ENCODE measurements around the gene SRGAP1.

DNA sequence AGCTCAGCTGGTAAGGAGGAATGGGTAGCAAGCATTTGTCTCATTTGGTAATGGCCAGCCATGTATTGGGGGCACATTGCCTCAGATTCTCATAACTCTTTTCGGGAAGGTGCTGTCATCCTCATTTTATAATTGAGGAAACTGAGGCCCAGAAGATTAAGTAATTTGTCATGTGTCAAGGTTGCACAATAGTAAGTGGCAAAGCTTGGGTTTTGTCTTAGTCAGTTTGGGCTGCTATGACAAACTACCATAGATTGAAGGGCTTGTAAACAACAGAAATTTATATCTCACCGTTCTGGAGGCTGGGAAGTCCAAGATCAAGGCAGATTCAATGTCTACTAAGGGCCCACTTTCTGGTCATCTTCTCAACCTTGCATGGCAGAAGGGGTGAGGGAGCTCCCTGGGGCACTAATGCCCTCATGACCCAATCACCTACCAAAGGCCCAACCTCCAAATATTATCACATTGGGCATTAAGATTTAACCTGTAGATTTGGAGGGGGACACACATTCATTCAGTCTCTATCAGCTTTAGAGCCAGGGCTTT is 99.6 kb downstream of the SRGAP1 start:
- TF ChIP-seq, protein P1, sequence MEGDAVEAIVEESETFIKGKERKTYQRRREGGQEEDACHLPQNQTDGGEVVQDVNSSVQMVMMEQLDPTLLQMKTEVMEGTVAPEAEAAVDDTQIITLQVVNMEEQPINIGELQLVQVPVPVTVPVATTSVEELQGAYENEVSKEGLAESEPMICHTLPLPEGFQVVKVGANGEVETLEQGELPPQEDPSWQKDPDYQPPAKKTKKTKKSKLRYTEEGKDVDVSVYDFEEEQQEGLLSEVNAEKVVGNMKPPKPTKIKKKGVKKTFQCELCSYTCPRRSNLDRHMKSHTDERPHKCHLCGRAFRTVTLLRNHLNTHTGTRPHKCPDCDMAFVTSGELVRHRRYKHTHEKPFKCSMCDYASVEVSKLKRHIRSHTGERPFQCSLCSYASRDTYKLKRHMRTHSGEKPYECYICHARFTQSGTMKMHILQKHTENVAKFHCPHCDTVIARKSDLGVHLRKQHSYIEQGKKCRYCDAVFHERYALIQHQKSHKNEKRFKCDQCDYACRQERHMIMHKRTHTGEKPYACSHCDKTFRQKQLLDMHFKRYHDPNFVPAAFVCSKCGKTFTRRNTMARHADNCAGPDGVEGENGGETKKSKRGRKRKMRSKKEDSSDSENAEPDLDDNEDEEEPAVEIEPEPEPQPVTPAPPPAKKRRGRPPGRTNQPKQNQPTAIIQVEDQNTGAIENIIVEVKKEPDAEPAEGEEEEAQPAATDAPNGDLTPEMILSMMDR (IDR thresholded peaks at IDR 0.05; ENCODE audit: control extremely low read depth in 1 of 3, insufficient read depth in 1 of 3, low read depth in 1 of 3, low read length in 3 of 3), result no peak
- no peak for TF ChIP-seq KDM5A (IDR thresholded peaks at IDR 0.05; ENCODE audit: low read length)
- TF ChIP-seq SRF (IDR thresholded peaks at IDR 0.05; ENCODE audit: low read depth, low read length), result no peak
- no peak for TF ChIP-seq EP300 (IDR thresholded peaks at IDR 0.05; ENCODE audit: borderline replicate concordance in 1 of 2, low read depth in 2 of 2, low read length in 2 of 2)
- no peak for TF ChIP-seq CBX5 (IDR thresholded peaks at IDR 0.05; ENCODE audit: low read depth, low read length)
- TF ChIP-seq, protein P2, sequence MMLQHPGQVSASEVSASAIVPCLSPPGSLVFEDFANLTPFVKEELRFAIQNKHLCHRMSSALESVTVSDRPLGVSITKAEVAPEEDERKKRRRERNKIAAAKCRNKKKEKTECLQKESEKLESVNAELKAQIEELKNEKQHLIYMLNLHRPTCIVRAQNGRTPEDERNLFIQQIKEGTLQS (IDR thresholded peaks at IDR 0.05; ENCODE audit: insufficient read depth, low read depth, low read length), result no peak
- no peak for TF ChIP-seq BRCA1 (IDR thresholded peaks at IDR 0.05; ENCODE audit: low read depth, low read length)
